GM19463 (cell line): ENCODE measurements around the gene NAB1.
A peak's percentile ranks its signal among the peaks of the same experiment; 100 is the strongest.
"Not testable (repeated sequence)": the region's sequence is repeated elsewhere in the genome, so short reads cannot be mapped to it uniquely, and the experiment has no call there.

Experiments used
- ATAC-seq: cut with Tn5 transposase; IDR thresholded peaks from one replicate; pipeline ENCODE4 v1.9.1; 2021; ENCODE audit warnings: mild to moderate bottlenecking, moderate library complexity; ENCODE audit not compliant: unreplicated experiment

The NAB1 gene

DNA sequence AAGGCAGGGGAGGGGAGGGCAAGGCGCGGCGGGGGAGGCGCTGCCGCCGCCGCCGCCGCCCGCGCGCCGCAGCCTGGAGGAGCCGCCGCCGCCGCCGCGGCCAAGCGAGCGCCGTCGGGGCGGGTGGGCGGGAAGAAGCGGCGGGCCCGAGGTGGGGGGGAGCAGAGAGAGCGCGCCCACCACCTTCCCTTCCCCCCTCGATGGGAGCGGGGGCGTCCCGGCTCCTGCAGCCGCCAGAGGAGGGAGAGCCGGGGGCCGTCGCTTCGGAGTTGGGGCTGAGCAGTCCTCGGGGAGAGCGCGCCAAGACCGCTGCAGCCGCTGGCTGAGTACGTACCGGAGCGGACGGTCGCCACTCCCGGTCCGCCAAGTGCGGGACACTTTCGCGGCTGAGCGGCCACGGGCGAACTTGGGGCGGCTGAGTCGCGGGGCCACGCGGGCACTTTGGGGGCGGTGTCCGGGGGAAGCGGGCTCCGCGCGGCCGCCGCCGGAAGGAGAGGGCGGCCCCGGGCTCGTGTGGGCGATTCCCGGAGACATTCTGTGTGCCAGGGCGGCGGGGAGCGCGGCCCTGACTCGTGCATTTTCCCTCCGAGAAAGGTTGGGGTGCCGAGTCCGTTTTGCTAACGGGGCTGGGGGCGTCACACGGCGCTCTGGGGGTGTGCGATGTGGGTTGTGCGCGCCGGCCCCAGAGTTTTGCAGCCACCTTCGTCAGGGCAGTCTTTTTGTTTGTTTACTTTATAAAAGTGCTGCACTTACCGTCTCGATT, at the start of gene NAB1:
NAB1 (plus strand) TSS at position 49 of the 763 bp plus-strand sequence. CDS start 10,094 bp downstream, outside the sequence.
- peak; percentile 42 for ATAC-seq

DNA sequence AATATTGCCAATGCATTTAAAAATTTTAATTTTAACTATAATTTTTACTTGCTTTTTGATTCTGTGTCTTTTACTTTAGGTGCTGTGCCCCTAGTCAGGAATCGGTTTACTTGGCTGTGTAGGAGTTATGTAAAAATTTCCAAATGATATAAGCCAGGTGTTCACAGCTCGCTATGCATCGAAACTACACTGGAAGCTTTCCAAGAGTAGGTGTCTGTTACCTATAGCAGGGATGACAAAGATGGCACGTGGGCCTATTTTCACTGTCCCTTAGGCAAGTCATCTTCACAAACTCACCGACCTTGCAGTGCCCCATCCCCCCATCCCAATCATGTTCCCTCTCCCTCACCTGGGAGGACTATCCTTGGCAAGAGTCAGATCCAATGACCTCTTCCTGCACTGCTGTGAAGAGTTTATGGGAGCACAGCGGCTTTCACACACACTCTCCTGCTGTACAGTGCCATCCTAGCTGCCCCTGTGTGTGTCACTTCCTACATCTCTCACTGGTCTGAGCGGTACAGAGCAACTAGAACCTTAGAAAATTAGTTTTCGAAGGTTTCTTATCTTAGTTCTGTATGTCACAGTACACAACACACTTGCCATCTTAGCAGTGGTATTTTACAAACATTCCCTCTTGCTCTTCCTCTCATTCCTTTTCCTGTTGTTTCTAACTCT, 49.2 kb upstream of the NAB1 start:
- ATAC-seq: no peak

DNA sequence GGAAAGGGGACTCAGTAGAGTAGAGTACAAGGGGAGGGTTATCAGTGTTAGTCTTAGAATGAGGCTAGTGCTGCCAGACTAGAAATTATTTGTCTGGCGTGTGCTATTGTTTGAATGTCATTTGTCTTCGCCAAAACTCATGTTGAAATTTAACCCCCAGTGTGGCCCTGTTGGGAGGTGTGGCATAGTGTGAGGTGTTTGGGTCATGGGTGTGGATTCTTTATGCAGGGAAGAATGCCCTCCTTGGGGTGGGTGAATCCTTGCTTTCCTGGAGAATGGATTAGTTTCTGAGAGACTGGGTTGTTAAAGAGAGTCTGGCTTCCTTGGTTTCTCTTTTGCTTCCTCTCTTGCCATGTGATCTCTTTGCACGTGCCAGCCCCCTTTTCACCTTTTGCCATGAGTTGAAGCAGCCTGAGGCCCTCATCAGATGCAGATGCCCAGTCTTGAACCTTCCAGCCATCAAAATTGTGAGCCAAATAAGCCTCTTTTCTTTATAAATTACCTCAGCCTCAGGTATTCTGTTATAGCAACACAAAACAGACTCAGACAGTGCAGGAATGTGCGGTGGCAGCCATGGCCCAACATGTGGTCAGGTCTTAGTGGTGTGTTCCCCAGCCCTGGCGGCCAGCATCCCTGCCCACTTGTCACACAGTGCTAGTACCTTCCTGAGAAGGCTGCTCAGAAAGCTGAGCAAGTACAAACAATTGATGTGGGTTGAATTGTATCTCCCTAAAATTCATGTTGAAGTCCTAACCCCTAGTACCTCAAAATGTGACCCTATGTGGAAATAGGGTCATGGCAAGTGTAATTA, 48.4 kb upstream of the NAB1 start:
- ATAC-seq: no peak

DNA sequence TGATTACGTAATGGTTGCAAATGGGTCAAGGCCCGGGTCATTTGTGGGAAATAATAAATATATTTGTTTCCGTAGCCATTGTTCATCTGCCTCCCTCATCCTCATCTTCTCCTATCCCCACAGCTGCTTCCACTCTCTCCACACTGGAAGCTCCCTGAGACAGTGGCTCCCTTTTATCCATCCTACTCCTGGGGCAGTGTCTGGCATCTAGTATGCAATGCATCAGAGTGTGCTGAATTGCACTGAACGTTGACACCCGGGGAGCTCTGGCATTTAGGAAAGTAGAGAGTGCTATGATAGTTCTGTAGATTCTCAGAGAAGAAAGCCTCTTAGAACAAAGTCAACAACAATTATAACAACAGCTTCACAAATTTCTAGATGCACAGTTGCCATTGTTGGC, 45.5 kb upstream of the NAB1 start:
- ATAC-seq: no peak

GRCh38 chr2:190607014-190607597, 41.8 kb upstream of the NAB1 start:
- no peak for ATAC-seq

- ATAC-seq: no peak
Measured at GRCh38 chr2:190607657-190608357, 41.1 kb upstream of the NAB1 start.

GRCh38 chr2:190608863-190609262, 40.0 kb upstream of the NAB1 start:
- ATAC-seq: not testable (repeated sequence)

DNA sequence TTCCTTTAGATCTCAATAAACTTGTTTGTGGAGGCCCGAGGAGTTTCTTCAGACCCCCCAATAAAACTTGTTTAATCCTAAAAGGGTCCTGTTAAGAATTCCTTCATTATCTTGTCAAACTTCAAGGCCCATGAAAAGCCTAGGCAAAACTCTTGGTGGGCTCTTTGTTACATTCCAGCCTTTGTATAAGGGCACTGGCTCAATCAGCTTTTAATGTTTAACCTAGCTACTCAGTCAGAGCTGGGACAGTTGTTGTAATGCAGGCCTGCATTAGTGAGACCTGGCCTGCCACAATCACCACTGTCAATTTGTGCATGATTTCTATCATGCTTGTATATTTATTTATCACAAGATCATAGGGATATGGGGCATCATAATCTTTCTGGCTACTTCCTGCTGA, 39.5 kb upstream of the NAB1 start:
- not testable (repeated sequence) for ATAC-seq

GRCh38 chr2:190610528-190610927, 38.4 kb upstream of the NAB1 start:
- ATAC-seq: not testable (repeated sequence)

- ATAC-seq: no peak
Measured at GRCh38 chr2:190615555-190616200, 33.2 kb upstream of the NAB1 start.

- ATAC-seq: no peak
Measured at GRCh38 chr2:190618030-190618429, 30.9 kb upstream of the NAB1 start.

- no peak for ATAC-seq
Measured at GRCh38 chr2:190625691-190626090, 23.2 kb upstream of the NAB1 start.

GRCh38 chr2:190626641-190627210, 22.2 kb upstream of the NAB1 start:
- ATAC-seq: no peak

GRCh38 chr2:190627448-190628412, 21.2 kb upstream of the NAB1 start:
- peak; percentile 93 for ATAC-seq

DNA sequence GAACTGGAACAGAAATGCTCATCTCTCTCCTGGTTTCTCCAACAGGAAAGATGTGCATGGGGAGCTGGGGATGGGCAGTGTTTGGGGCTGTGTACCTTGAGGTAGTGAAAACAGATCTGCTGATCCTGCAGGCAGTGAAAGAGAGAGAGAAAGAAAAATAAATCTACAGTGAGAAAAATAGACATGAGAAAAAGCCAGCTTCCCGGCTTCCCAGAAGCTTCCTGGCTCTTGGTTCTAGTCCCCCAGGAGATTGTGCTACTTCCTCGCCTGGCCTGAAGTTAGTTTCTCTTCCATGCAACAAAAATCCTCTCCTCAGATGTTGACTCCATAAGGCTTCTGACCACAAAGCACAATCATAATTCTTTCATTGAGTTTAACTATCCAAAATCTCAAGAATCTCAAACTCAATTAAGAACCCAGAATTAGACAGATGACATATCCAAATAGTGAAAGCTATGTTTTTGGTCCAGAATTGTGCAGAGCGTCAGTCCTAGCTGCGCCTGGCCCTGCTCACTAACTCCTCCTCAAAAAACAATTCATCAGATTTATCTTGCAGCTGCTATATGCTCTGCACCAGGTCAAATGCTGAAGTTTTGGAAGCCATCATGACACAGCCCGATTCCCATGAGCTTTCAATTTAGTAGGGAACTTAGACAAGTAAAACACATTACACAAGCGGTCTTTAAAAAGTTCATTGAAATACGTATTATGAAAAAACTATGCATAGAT, 20.1 kb upstream of the NAB1 start:
- no peak for ATAC-seq

GRCh38 chr2:190634381-190634780, 14.5 kb upstream of the NAB1 start:
- ATAC-seq: no peak

- no peak for ATAC-seq
Measured at GRCh38 chr2:190635781-190636180, 13.1 kb upstream of the NAB1 start.

- no peak for ATAC-seq
Measured at GRCh38 chr2:190636361-190636760, 12.5 kb upstream of the NAB1 start.
